Gastrocnemius medialis (tissue), 4 donors: ENCODE results near the gene CREBBP. TPM values are rescaled to one million over a fixed set of nuclear protein-coding genes. Genes with fewer than 3 reads are reported as not detected.
A peak's percentile ranks its signal among the peaks of the same experiment; 100 is the strongest.

Source experiments
- ATAC-seq, 2 donors: fragments of 150-250 bp; one replicate each; pipeline ENCODE4 v1.9.1; 2016
- DNase-seq, 2 donors: peaks; one replicate each; pipeline ENCODE4 v3.0.0-alpha.2; 2019
- H3K27ac ChIP-seq, 4 donors: fragments of 200-600 bp; sonication (generic); 1 replicate in 1 of 4; 2 replicates in 3 of 4; pipeline ENCODE4 v1.5.1; 2016 to 2018; ENCODE audit warnings: mild to moderate bottlenecking in 2 of 4, moderate library complexity in 1 of 4
- H3K27me3 ChIP-seq, 3 donors: fragments of 200-600 bp; sonication (generic) in 2 of 3; 1 replicate in 1 of 3; 2 replicates in 2 of 3; pipeline versions ENCODE4 v1.5.1 to v1.6.0; 2016 to 2019; ENCODE audit warnings: mild to moderate bottlenecking in 1 of 3, moderate library complexity in 1 of 3
- H3K36me3 ChIP-seq, 2 donors: fragments of 200-600 bp; sonication (generic) in 1 of 2; one replicate each; pipeline ENCODE4 v1.5.1; 2017 to 2018
- H3K4me1 ChIP-seq, 2 donors: fragments of 200-600 bp; sonication (generic) in 1 of 2; one replicate each; pipeline ENCODE4 v1.5.1; 2016 to 2017; ENCODE audit warnings: mild to moderate bottlenecking in 2 of 2
- H3K4me3 ChIP-seq, 4 donors: fragments of 200-600 bp; sonication (generic) in 3 of 4; 1 replicate in 1 of 4; 2 replicates in 3 of 4; pipeline ENCODE4 v1.5.1; 2016 to 2019; ENCODE audit warnings: mild to moderate bottlenecking in 2 of 4
- H3K9me3 ChIP-seq, 3 donors: fragments of 200-600 bp; sonication (generic) in 2 of 3; 1 replicate in 1 of 3; 2 replicates in 2 of 3; pipeline ENCODE4 v1.5.1; 2016 to 2019
- CTCF ChIP-seq, 5 experiments: fragments of 450-650 bp in 3 of 5; fragments of 200-600 bp in 2 of 5; sonication (generic) in 2 of 5; IDR thresholded peaks in 4 of 5; conservative IDR thresholded peaks in 1 of 5; 1 replicate in 4 of 5; 2 replicates in 1 of 5; pipeline ENCODE4 v1.5.1; 2016 to 2019; ENCODE audit warnings: antibody characterized with exemption in 5 of 5, mild to moderate bottlenecking in 3 of 5, moderate library complexity in 3 of 5
- POLR2A ChIP-seq, 2 donors: fragments of 450-650 bp; IDR thresholded peaks; one replicate each; pipeline ENCODE4 v1.6.1; 2017; ENCODE audit warnings: antibody characterized with exemption in 2 of 2, mild to moderate bottlenecking in 2 of 2, moderate library complexity in 2 of 2
- in situ Hi-C, 4 donors: fragments of 200-750 bp; cut with MboI; loops; one replicate each; pipeline versions ENCODE4 v1.15.0 to v1.8.0; 2017; ENCODE audit warnings: low sequenced_read_pairs in 4 of 4
- intact Hi-C: fragments of 100-400 bp; cut with DNase I; formaldehyde crosslinking; loops from one replicate; pipeline ENCODE4 v1.15.1; 2023; ENCODE audit warnings: low total_unique reads
- total RNA-seq, 4 donors: library from RNA; depleted of rRNA; stranded (reverse); fragments of >200 nt; gene quantifications; one replicate each; pipeline versions ENCODE4 v1.1.0 to v1.2.3, GENCODE V29; 2016

Gene CREBBP
- total RNA-seq, 4 donors from 2014 or later = 39.8 to 61.3 (median 53.5) TPM

- TF ChIP-seq POLR2A (IDR thresholded peaks at IDR 0.05) = no peak
- no peak for TF ChIP-seq CTCF (IDR thresholded peaks at IDR 0.05 in 4 of 5, conservative IDR thresholded peaks at IDR 0.05 in 1 of 5)
- ATAC-seq (no peak), DNase-seq (no peak)
- intact Hi-C loops = no loop called here
- no peak overlapping the region for H3K4me3 ChIP-seq
- no peaks in the 10 kb centered on the region for H3K9me3 ChIP-seq
- H3K27ac ChIP-seq = no peak overlapping the region
- in situ Hi-C loops = no loop called here
- H3K4me1 ChIP-seq = peaks cover 81 to 98% of the 10 kb centered on the region in 2 donors
- H3K27me3 ChIP-seq = no peaks in the 10 kb centered on the region
- H3K36me3 ChIP-seq = no peaks in the 10 kb centered on the region
Measured at GRCh38 chr16:3868556-3868955, 12.0 kb downstream of the CREBBP start.

- no peak for DNase-seq
- in situ Hi-C loops = no loop called here
- ATAC-seq = no peak
Measured at GRCh38 chr16:3866703-3867431, 13.6 kb downstream of the CREBBP start.

GRCh38 chr16:3865241-3865640, 15.3 kb downstream of the CREBBP start:
- no peak for ATAC-seq
- no peak for DNase-seq
- Histone ChIP-seq H3K36me3 (no peaks in the 10 kb centered on the region), H3K27me3 (no peaks in the 10 kb centered on the region), H3K27ac (peak overlapping the region in 1 of 4 donors; percentile 70), H3K4me3 (no peak overlapping the region), H3K9me3 (no peaks in the 10 kb centered on the region), H3K4me1 (peaks cover 81 to 95% of the 10 kb centered on the region in 2 donors)
- TF ChIP-seq POLR2A (IDR thresholded peaks at IDR 0.05) (no peak), CTCF (IDR thresholded peaks at IDR 0.05 in 4 of 5, conservative IDR thresholded peaks at IDR 0.05 in 1 of 5) (no peak)
- in situ Hi-C loops (no loop called here), intact Hi-C loops (no loop called here)

More at GRCh38 chr16:3866703-3867431, 13.6 kb downstream of the CREBBP start:
- intact Hi-C loops = no loop called here
- TF ChIP-seq POLR2A (IDR thresholded peaks at IDR 0.05) (no peak), CTCF (IDR thresholded peaks at IDR 0.05 in 4 of 5, conservative IDR thresholded peaks at IDR 0.05 in 1 of 5) (no peak)
- peaks cover 81 to 98% of the 10 kb centered on the region in 2 donors for H3K4me1 ChIP-seq
- H3K27ac ChIP-seq = peak overlapping the region in 2 of 4 donors; percentile 14 to 17
- H3K4me3 ChIP-seq = no peak overlapping the region
- no peaks in the 10 kb centered on the region for H3K9me3 ChIP-seq
- no peaks in the 10 kb centered on the region for H3K36me3 ChIP-seq
- H3K27me3 ChIP-seq = no peaks in the 10 kb centered on the region

GRCh38 chr16:3864562-3864961, 16.0 kb downstream of the CREBBP start:
- Histone ChIP-seq H3K27me3 (no peaks in the 10 kb centered on the region), H3K27ac (peak overlapping the region; percentile 59 to 72 (median 65)), H3K4me3 (no peak overlapping the region), H3K36me3 (no peaks in the 10 kb centered on the region), H3K4me1 (peaks cover 79 to 88% of the 10 kb centered on the region in 2 donors), H3K9me3 (no peaks in the 10 kb centered on the region)
- intact Hi-C loops (no loop called here), in situ Hi-C loops (no loop called here)
- ATAC-seq = no peak
- TF ChIP-seq CTCF (IDR thresholded peaks at IDR 0.05 in 4 of 5, conservative IDR thresholded peaks at IDR 0.05 in 1 of 5) = no peak
- no peak for TF ChIP-seq POLR2A (IDR thresholded peaks at IDR 0.05)
- DNase-seq = no peak
